ENCODE data around the gene RAB19. TPM values are rescaled to one million over a fixed set of nuclear protein-coding genes. Genes with fewer than 3 reads are reported as not detected.

Gene RAB19
- total and polyA plus RNA-seq, 10 of the 15 experiments (the other 5 are each of a cell fraction or from before 2014, with no cell fraction given), result 0.14 to 1.0 (median 0.23) TPM; not detected in 5

DNA sequence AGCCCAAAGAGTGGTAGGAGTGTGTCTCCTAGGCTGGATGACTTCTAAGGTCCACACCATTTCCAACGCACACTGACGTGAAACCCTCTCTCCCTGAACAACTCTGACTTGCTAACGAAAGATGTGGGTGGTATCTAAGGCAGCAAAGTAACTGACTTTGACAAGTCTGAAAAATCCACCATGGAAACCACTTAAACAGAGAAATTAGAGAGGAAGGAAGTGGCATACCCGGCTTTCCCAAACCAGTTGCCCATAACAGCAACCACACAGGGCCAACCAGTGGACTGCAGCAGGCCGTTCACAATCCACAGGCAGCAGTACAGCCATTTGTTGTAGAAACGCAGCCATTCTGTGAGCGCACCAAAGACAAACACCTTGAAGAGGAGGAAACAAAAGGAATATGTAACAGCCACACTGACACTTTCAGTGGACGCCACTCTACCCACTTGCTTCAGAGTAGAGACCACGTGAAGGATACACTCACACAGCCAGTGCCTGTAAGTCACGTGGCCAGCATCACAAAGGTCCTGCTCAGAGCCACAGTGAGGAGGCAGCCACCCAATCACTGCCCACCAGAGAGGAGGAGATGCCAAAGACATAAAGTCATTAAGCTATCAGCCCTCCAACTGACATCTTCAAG, 45.3 kb upstream of the RAB19 start:
- Histone ChIP-seq H3K9ac (ENCODE audit: control insufficient read depth, insufficient read depth, low read length) (no peak overlapping the region), H3K27me3 (replicated peaks in 1 of 2; ENCODE audit: control insufficient read depth in 2 of 2, insufficient read depth in 2 of 2, low read length in 1 of 2) (no peaks in the 10 kb centered on the region), H3K27ac (ENCODE audit: control insufficient read depth, insufficient read depth) (no peak overlapping the region), H3K79me2 (ENCODE audit: control insufficient read depth, insufficient read depth, low read length) (no peaks in the 10 kb centered on the region), H3K4me3 (no peak overlapping the region), H4K20me1 (ENCODE audit: control insufficient read depth, insufficient read depth) (no peaks in the 10 kb centered on the region), H3K9me3 (replicated peaks; ENCODE audit: control insufficient read depth, insufficient read depth, low read length) (no peaks in the 10 kb centered on the region), H2AFZ (ENCODE audit: control insufficient read depth, low read depth, low read length) (no peak overlapping the region), H3K36me3 (ENCODE audit: control insufficient read depth in 2 of 2, insufficient read depth in 2 of 2, low read length in 1 of 2) (no peaks in the 10 kb centered on the region; a peak in 1 of 4 replicates), H3K4me1 (ENCODE audit: control insufficient read depth, insufficient read depth, low read length) (peaks cover 4% of the 10 kb centered on the region), H3K4me2 (ENCODE audit: control insufficient read depth, insufficient read depth) (no peak overlapping the region)
- no TSS peak for BruUV-seq (replicated peaks)
- ChIA-PET RAD21 (ENCODE audit: unreplicated experiment) (interaction anchor here (0.6 kb wide), 1 partner anchor 16 kb away, joined by 3 read pairs; no protein-coding TSS in a partner anchor), CTCF (no interaction called here), SMC1A (ENCODE audit: uncharacterized antibody, unreplicated experiment) (no interaction called here), POLR2A (no interaction called here)
- intact Hi-C loops (cut with micrococcal nuclease; ENCODE audit: unreplicated experiment), result no loop called here
- ATAC-seq, result no peak
- in situ Hi-C loops (cut with MboI), result no loop called here
- DNase-seq (ENCODE audit: low read depth, low spot score), result no peak
- FAIRE-seq, result no peak
- no peak for TF ChIP-seq POLR2AphosphoS5 (IDR thresholded peaks at IDR 0.05; ENCODE audit: low read length)
- no peak for TF ChIP-seq MAX (IDR thresholded peaks at IDR 0.05; ENCODE audit: low read depth, low read length)
- no peak for TF ChIP-seq CTCF (IDR thresholded peaks at IDR 0.05 in 2 of 3, conservative IDR thresholded peaks at IDR 0.05 in 1 of 3; ENCODE audit: control insufficient read depth in 2 of 3, extremely low read depth in 1 of 3, insufficient read depth in 1 of 3, low read depth in 3 of 3, low read length in 3 of 3)
- TF ChIP-seq HDGF (IDR thresholded peaks at IDR 0.05), result no peak
- TF ChIP-seq MEF2A (IDR thresholded peaks at IDR 0.05; ENCODE audit: insufficient read depth, low read depth, low read length), result no peak
- no peak for TF ChIP-seq ZNF24 (IDR thresholded peaks at IDR 0.05)
- no peak for TF ChIP-seq NRF1 (conservative IDR thresholded peaks at IDR 0.05; ENCODE audit: low read depth, low read length)
- no peak for TF ChIP-seq BHLHE40 (IDR thresholded peaks at IDR 0.05; ENCODE audit: borderline replicate concordance in 1 of 2, low read depth in 2 of 2, low read length in 1 of 2)
- no peak for TF ChIP-seq YY1 (IDR thresholded peaks at IDR 0.05; ENCODE audit: low read depth, low read length)
- TF ChIP-seq SIN3A (IDR thresholded peaks at IDR 0.05; ENCODE audit: low read depth, low read length), result no peak
- TF ChIP-seq NR2F1 (conservative IDR thresholded peaks at IDR 0.05), result no peak
- no peak for TF ChIP-seq TBL1XR1 (IDR thresholded peaks at IDR 0.05; ENCODE audit: low read depth, low read length)
- TF ChIP-seq CBFB (IDR thresholded peaks at IDR 0.05; ENCODE audit: low read depth), result no peak
- TF ChIP-seq IRF5 (IDR thresholded peaks at IDR 0.05; ENCODE audit: borderline replicate concordance), result no peak
- TF ChIP-seq SPI1 (IDR thresholded peaks at IDR 0.05; ENCODE audit: borderline replicate concordance, insufficient read depth, low read depth, low read length), result no peak
- no peak for TF ChIP-seq YBX1 (IDR thresholded peaks at IDR 0.05)
- TF ChIP-seq E2F8 (IDR thresholded peaks at IDR 0.05; ENCODE audit: low read depth, partially characterized antibody), result no peak
- no peak for TF ChIP-seq ZNF384 (IDR thresholded peaks at IDR 0.05; ENCODE audit: borderline replicate concordance, low read depth, low read length)
- 82% methylated on average over 10 of the region's 10 CpGs for WGBS (ENCODE audit: insufficient coverage, insufficient replicate concordance, low lambda C conversion rate, missing lambda C conversion rate)
